GM18507 (cell line): Measurements from ENCODE around the gene APOBEC3G.
"Not testable (repeated sequence)": the region's sequence is repeated elsewhere in the genome, so short reads cannot be mapped to it uniquely, and the experiment has no call there.

ENCODE experiments used
- DNase-seq: peaks from one replicate; pipeline ENCODE4 v3.0.0; 2011; ENCODE audit warnings: low read depth; ENCODE audit not compliant: insufficient read length; ENCODE audit errors: extremely low spot score
- FAIRE-seq: peaks from 2 replicates; lab custom pipeline; 2011; peaks lifted over from hg19 to GRCh38; lab: Jason Lieb, UNC

The APOBEC3G gene

DNA sequence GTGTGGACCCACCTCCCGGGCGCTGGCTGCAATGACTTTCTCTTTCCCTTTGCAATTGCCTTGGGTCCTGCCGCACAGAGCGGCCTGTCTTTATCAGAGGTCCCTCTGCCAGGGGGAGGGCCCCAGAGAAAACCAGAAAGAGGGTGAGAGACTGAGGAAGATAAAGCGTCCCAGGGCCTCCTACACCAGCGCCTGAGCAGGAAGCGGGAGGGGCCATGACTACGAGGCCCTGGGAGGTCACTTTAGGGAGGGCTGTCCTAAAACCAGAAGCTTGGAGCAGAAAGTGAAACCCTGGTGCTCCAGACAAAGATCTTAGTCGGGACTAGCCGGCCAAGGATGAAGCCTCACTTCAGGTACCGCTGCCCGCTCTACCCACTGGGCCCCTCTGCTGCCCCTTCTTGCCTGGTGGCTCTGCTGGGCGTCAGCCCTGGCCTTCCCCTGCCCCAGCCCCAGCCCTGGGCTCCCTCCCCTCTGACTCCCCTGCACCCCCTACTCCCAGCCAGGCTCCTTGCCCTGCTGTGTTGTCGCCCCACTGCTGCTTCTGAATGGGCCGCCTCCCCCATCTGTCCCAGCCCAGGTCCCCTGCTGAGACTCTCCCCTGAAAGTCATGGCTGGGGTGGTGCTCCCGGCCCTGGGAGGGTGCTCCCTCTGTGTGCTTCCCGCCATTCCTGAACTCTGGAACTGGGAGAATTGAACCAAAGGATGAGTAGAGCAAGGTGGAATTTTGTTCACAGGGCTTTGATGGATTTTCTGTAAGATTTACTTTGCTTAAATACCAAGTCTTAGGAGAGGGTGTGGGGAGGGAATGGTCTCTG lies at the start of gene APOBEC3G:
Gene APOBEC3G, plus strand, starts transcription at position 250 of the 815 bp plus-strand sequence. Its CDS starts 87 bp downstream, at position 337.
- FAIRE-seq, result peak; percentile 92

DNA sequence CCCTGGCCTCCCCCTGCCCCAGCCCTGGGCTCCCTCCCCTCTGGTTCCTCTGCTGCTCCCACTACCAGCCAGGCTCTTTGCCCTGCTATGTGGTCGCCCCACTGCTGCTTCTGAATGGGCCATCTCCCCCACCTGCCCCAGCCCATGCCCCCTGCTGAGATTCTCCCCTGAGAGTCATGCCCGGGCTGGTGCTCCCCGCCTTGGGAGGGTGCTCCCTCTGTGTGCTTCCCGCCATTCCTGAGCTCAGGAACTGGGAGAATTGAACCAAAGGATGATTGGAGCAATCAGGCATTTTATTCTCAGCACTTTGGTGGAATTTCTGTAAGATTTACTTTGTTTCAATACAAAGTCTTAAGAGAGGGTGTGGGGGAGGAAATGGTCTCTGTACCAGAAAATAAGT lies 49.4 kb upstream of the APOBEC3G start:
- FAIRE-seq (no peak), DNase-seq (no peak)

More for the DNA sequence above, at the start of gene APOBEC3G:
- not testable (repeated sequence) for DNase-seq

DNA sequence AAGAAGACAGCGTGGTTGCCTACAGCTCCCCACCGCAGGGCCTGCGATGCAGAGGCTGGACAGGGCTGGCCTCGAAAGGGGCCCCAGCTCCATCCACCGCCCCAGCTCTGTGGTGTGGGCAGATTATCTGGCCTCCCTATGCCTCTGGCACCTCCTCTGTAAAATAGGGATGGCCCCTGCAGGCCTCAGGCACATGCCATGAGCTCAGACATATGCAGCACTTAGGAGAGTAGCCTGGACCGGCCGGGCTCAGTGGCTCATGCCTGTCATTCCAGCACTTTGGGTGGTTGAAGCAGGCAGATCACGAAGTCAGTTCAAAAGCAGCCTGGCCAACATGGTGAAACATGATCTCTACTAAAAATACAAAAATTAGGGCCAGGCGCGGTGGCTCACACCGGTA lies 48.8 kb upstream of the APOBEC3G start:
- FAIRE-seq (no peak), DNase-seq (no peak)

DNA sequence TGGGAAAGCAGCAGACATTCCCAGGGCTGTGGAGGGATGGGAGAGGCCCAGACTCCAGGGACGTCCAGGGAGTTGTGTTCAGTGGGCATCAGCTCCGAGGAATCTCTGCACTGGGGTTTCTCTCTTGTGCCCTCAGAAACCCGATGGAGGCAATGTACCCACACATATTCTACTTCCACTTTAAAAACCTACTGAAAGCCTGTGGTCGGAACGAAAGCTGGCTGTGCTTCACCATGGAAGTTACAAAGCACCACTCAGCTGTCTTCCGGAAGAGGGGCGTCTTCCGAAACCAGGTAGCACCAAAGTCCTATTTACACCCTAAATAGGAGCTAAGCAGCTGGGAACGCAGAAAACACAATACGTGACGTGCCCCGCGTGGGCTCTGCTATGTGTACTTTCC lies 47.8 kb upstream of the APOBEC3G start:
- DNase-seq, result no peak
- FAIRE-seq, result no peak

DNA sequence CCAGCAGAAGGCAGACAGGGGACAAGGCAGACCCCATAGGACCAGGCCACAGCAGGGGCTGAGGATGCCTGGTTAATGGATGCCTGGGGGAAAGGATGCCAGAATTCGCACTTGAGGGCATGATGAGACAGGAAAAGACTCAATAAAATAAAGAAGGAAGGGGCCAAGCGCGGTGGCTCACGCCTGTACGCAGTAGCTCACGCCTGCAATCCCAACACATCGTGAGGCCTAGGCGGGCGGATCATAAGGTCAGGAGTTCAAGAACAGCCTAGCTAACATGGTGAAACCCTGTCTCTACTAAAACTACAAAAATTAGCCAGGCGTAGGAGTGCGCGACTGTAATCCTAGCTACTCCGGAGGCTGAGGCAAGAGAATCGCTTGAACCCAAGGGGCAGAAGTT lies 46.4 kb upstream of the APOBEC3G start:
- FAIRE-seq, result no peak
- DNase-seq, result no peak

DNA sequence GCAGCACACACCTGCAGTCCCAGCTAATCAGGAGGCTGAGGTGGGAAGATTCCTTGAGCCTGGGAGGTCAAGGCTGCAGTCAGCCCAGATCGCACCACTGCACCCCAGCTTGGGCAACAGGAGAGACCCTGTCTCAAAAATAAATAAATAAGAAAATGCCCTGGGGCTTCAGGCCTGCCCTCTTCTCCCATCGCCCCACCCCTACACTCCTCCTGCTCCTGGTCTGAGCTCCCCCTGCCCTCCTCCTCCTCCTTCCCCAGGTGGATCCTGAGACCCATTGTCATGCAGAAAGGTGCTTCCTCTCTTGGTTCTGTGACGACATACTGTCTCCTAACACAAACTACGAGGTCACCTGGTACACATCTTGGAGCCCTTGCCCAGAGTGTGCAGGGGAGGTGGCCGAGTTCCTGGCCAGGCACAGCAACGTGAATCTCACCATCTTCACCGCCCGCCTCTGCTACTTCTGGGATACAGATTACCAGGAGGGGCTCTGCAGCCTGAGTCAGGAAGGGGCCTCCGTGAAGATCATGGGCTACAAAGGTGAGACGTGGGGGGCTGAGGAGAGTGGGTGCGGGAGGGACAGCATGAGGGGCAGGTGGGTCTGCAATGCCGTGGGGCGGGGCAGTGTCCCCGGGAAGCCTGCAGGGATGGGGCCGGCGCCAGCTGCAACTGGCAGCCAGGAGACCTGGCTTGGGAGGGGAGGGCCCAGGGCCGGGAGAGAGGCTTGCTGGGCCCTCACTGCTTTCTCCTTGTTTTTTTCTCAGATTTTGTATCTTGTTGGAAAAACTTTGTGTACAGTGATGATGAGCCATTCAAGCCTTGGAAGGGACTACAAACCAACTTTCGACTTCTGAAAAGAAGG lies 45.4 kb upstream of the APOBEC3G start:
- FAIRE-seq, DNase-seq: not testable (repeated sequence)

DNA sequence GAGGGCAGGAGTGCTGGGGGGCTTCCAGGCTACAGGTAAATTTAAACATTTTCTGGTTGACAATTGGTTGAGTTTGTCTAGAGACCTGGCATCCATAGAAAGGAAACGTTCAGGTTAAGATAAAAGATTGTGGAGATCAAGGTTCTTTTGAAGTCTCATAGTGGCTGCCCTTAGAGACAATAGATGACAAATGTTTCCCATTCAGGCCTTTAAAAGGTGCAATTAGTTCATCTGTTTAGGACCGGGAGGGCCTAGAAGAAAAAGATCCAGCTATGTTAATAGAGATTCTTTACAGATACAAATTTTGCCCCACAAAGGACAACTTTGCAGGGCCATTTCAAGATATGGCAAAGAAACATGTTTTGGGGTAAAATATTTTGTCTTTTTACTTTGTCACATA lies 40.0 kb upstream of the APOBEC3G start:
- not testable (repeated sequence) for FAIRE-seq, DNase-seq

DNA sequence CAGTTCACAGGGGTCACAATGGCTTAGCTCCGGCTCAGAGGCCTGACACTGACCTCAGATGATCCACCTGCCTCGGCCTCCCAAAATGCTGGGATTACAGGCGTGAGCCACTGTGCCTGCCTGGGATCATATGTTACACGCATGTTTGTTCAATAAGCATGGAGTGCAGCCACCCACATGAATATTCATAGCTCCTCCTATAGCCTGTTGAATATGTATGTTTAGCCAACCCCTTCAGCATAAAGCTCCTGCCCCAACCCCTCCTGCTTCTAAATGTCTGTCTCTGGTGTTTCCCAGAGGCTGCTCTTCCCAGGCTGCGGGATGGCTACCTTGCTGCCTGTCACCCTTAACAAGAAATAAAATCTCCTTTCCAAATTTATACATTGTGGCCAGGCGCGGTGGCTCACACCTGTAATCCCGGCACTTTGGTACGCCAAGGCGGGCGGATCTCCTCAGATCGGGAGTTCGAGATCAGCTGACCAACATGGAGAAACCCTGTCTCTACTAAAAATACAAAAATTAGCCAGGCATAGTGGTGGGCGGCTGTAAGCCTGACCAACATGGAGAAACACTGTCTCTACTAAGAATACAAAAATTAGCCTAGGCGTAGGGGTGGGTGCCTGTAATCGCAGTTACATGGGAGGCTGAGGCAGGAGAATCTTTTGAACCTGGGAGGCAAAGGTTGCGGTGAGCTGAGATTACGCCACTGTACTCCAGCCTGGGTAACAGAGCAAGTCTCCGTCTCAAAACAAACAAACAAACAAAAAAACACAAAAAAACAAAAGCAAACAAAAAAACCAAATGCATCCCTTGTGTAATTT lies 37.6 kb upstream of the APOBEC3G start:
- DNase-seq (no peak), FAIRE-seq (peak; percentile 5)

DNA sequence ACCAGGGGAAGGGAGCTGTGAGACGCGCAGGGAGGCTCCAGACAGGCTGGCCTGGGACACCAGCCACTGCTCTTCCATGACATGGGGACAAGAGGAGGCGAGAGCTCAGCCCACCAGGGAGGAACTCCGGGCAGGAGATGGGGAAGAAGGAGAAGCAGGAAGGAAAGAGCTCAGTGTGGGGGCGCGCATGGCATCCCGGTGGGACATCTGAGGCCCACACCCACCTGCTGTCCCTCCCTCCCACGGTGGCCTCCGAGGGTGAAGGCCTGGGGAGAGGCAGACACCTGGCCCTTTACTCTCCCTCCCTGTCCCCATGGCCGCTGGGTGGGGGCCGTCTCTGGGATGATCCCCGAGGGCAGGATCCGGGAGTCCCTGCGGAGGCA lies 36.9 kb upstream of the APOBEC3G start:
- not testable (repeated sequence) for FAIRE-seq, DNase-seq

DNA sequence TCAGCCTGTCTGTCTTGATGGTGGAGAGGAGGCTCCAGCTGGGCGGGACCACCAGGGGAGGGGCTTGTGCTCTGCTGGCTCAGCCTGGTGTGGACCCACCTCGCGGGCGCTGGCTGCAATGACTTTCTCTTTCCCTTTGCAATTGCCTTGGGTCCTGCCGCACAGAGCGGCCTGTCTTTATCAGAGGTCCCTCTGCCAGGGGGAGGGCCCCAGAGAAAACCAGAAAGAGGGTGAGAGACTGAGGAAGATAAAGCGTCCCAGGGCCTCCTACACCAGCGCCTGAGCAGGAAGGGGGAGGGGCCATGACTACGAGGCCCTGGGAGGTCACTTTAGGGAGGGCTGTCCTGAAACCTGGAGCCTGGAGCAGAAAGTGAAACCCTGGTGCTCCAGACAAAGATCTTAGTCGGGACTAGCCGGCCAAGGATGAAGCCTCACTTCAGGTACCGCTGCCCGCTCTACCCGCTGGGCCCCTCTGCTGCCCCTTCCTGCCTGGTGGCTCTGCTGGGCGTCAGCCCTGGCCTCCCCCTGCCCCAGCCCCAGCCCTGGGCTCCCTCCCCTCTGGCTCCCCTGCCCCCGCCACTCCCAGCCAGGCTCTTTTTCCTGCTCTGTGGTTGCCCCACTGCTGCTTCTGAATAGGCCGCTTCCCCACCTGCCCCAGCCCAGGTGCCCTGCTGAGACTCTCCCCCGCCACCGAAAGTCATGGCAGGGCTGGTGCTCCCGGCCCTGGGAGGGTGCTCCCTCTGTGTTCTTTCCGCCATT lies 36.4 kb upstream of the APOBEC3G start, which contains the start of gene APOBEC3F:
Gene APOBEC3F, plus strand, starts transcription at position 327 of the 759 bp plus-strand sequence. Its CDS starts 97 bp downstream, at position 424.
- not testable (repeated sequence) for DNase-seq
- peak; percentile 97 for FAIRE-seq

DNA sequence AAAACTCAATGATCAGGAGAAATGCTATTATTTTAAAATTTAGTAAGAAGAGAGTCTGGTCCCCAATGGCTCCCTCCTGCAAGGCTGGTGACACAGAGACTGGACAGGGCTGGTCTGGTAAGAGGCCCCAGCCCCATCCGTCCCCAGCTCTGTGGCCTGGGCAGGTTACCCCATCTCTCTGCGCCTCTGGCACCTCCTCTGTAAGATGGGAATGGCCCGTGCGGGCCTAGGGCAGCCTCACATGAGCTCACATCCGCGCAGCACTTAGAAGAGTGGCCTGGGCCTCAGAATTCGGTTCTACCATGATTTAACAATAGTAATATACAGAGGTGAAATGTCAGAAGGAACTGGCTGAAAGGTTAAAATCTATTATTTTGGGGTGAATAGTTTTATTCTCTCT lies 35.2 kb upstream of the APOBEC3G start:
- DNase-seq (no peak), FAIRE-seq (no peak)

DNA sequence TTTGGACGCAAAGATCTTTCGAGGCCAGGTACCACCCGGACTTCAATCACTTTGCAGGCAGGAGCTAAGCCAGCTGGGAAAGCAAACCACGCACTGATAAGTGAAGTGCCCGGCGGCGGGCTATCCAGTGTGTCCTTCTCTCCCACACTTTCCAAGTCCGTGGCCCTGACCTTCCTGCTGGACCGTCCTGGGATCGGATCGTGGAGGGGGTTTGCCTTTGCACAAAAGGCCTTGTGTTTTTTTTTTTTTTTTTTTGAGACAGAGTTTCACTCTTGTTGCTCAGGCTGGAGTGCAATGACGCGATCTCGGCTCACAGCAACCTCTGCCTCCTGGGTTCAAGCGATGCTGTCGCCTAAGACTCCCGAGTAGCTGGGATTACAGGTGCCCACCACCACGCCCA lies 34.0 kb upstream of the APOBEC3G start:
- FAIRE-seq, DNase-seq: not testable (repeated sequence)

DNA sequence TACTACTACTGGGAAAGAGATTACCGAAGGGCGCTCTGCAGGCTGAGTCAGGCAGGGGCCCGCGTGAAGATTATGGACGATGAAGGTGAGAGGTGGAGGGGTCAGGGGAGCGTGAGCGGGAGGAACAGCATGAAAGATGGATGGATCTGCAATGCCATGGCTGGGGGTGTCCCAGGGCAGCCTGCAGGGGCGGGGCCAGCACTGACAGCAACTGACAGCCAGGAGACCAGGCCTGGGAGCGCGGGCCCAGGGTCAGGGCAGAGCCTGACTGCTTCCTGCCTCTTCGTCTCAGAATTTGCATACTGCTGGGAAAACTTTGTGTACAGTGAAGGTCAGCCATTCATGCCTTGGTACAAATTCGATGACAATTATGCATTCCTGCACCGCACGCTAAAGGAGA lies 31.9 kb upstream of the APOBEC3G start:
- DNase-seq, FAIRE-seq: not testable (repeated sequence)

DNA sequence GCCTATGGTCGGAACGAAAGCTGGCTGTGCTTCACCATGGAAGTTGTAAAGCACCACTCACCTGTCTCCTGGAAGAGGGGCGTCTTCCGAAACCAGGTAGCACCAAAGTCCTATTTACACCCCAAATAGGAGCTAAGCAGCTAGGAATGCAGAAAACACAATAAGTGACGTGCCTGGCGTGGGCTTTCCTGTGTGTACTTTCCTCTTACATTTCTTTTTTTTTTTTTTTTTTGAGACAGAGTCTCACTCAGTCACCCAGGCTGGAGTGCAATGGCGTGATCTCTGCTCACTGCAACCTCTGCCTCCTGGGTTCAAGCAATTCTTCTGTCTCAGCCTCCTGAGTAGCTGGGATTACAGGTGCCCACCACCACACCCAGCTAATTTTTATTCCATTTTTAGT lies 27.6 kb upstream of the APOBEC3G start:
- FAIRE-seq, DNase-seq: not testable (repeated sequence)

DNA sequence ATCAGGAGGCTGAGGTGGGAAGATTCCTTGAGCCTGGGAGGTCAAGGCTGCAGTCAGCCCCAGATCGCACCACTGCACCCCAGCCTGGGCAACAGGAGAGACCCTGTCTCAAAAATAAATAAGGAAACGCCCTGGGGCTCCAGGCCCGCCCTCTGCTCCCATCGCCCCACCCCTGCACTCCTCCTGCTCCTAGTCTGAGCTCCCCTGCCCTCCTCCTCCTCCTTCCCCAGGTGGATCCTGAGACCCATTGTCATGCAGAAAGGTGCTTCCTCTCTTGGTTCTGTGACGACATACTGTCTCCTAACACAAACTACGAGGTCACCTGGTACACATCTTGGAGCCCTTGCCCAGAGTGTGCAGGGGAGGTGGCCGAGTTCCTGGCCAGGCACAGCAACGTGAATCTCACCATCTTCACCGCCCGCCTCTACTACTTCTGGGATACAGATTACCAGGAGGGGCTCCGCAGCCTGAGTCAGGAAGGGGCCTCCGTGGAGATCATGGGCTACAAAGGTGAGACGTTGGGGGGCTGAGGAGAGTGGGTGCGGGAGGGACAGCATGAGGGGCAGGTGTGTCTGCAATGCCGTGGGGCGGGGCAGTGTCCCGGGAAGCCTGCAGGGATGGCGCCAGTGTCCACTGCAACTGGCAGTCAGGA lies 25.1 kb upstream of the APOBEC3G start:
- FAIRE-seq, DNase-seq: not testable (repeated sequence)

DNA sequence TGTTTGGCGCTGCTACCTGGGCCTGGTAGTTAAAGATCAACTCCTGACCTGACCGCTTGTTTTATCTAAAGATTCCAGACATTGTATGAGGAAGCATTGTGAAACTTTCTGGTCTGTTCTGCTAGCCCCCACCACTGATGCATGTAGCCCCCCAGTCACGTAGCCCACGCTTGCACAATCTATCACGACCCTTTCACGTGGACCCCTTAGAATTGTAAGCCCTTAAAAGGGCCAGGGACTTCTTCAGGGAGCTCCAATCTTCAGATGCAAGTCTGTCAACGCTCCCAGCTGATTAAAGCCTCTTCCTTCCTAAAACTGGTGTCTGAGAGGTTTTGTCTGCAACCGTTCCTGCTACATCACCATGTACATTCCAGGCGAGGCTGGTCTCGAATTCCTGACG lies 21.4 kb upstream of the APOBEC3G start:
- FAIRE-seq (no peak), DNase-seq (no peak)

DNA sequence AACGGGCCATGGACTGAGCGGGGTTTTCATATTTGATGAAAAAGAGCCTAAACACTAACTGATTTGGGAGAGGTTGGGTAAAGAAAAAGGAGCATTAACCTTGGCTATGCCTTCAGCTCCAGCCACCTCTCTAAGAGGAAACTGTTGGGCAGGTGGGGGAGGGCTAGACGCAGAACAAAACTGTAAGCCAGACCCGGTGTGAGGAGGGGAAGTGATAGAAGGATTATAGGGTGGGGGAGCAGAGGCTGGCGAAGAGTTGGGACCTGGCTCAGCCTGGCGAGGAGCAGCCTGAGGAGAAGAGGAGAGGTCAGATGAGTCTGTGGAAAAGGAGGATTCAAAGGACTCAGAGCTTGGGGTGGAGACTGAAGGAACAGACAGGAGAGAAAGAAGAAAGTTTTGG lies 15.8 kb upstream of the APOBEC3G start:
- not testable (repeated sequence) for DNase-seq
- FAIRE-seq, result peak; percentile 49

DNA sequence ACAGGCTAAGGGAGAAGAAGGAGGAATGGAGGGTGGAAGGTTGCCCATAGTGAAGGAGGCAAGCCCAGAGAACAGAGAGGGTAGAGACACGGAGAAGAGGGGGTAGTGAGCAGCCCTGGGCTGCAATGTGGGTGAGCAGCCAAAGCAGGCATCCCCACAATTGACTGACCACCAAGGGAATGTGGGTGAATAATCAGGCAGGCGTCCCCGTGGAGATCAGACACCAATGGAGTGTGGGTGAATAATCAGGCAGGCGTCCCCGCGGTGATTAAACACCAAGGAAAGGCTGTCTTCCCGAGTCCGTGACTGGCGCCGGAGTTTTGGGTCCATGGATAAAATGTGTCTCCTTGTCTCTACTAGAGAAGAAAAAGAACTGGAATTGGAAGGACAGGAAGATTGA lies 15.1 kb upstream of the APOBEC3G start:
- not testable (repeated sequence) for FAIRE-seq, DNase-seq
